NCI-H2171 (cell line): ENCODE measurements around the gene STK39.

Experiments used
- DNase-seq: peaks from one replicate; lab custom pipeline; 2025; lab: John Stamatoyannopoulos, UW

The STK39 gene

GRCh38 chr2:168182550-168183249 lies 64.7 kb downstream of the STK39 start:
- no peak for DNase-seq

DNA sequence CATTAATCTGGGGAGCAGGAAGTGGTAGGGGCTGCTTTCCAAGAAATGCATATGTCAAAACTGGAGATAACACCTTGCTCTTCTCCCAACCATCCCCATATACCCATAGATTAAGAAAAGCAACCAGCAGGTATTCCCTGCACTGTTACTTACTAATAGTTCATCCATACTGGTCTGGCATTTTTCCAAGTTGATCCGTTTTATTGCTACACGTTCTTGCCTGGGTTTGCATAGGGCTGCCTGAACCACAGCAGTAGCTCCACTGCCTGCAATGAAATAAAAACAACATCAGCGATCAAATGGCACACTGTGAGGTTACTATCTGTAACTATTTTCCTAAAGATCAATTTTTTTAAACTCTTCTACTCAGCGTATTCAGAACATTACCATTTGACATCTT lies 65.6 kb downstream of the STK39 start:
- no peak for DNase-seq

DNA sequence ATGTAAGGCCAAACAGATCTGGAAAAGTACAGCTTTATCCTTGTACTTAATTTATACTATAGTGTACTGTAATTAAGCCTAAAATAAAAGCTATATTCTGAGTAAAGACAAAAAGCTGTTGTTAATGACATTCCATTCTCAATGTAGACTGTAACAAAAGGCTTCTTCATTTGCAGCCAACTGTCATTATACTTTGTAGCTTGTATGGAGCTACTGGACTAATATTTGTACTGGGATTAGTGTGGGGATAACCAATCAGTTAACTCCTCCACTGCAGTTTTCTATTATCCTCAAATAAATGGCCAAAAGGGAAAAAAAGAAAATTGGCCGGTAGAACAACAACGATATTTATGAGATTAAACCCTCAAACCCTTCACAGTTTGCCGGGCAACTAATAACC lies 66.5 kb downstream of the STK39 start:
- DNase-seq, result no peak

DNA sequence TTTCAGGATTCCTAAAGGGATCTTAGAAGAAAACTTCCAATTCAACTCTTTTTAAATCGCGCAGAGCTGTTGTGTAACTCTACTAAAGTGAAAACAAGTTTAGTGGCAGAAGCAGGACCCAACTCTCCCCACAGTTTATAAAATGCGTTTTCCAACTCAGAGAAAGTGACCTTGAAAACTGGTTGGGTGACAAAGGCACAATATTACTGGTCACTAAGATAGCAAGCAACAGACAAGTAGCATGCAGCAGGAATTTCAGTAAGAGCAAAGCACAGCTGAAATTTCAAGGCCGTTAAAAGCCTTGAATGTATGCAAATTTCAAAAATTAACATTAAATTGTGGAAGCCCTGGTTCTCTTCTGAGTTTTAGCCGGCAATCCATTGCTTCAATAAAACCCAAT lies 66.9 kb downstream of the STK39 start:
- DNase-seq, result no peak

DNA sequence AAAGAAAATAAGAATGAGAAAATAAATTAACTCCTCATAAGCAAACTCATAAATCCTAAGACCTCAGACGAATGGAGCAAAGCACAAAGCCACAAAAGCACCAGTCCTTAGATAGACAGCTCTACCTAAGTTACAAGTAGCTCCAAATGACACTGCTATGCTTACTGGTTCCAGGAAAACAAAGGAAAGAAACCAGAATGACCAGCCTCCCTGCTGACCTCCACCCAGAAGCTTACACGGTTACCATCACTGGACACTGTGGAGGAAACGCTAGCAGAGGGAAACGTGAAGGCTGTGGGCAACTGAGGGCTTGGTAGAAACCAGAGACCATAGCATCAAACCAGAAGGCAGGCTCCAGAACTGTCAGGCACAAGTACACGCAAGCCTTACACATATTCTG lies 67.8 kb downstream of the STK39 start:
- no peak for DNase-seq

DNA sequence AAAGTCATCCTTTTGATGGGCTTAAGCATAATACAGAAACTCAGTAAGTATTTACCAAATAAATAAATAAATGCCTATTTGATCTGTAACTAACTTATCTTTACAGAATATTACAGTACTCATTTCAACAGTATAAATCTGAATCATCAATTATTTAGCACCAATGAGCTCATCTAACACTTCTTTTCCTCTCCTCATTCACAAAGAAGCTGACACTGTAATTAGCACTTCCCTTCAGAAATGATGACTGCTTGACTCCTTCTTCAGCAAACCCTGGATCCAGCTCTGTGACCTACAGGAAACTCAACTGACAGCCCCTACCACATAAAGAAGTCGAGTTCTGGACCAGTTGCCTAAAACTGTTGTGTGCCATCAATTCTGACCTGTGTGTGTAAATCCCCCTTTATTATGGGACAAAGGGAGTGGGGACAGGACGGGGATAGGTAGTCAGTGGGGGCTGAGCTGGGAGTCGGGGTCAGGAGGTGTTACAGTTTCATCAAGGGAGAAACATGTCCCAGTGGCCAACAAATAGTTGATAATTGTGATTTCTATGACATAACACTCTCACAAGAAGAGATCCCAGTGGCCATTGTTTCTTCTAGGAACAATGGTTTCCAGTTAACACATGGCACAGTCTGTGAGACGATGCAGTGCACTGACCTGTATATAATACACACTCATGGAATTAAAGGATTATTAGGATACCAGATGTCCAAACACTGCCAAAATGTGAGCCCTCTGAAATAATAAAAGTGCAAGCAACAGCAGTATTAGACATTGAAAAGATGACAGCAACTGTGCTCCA lies 68.7 kb downstream of the STK39 start:
- no peak for DNase-seq

DNA sequence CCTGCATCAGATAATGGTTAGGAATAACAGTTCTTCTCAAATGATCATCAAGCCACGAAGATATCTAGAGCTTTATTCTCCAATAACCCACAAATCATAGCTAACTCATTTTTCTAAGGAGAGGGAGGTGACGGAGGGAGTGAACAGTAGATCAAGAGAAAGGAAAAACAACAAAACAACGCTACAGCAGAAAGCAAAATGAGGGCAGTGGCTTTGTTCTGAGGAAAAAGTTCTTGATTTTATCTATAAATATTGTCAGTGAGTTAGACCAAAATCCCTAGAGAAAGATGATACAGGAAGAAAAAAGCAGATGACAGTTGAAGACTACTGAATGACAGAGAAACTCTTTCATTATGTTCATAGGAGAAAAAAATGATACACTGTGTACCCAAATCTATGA lies 71.0 kb downstream of the STK39 start:
- no peak for DNase-seq

- no peak for DNase-seq
These were observed 71.9 kb downstream of the STK39 start for GRCh38 chr2:168175469-168175868.

GRCh38 chr2:168174756-168175155 lies 72.6 kb downstream of the STK39 start:
- DNase-seq, result no peak

DNA sequence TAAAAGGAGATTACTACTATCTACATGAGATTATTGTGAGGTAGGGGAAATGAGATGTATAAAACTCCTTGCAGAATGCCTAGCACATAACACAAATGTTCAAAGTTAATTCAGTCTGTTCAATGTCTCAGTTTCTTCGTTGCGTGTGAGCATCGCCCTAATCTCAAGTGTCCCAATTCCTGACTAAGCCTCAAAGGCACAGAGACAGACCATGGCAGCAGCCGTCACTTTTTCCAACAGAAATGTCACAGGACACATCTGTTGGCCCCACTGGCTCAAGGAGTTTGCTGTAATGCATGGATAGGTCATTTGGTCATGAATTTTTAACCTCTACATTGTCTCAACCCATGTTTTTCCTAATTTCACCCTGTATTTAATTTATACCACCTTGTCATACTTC lies 75.3 kb downstream of the STK39 start:
- DNase-seq, result no peak

- DNase-seq, result no peak
These were observed 76.2 kb downstream of the STK39 start for GRCh38 chr2:168171059-168171762.

GRCh38 chr2:168169097-168169745 lies 78.2 kb downstream of the STK39 start:
- peak; percentile 38 for DNase-seq

- no peak for DNase-seq
These were observed 79.7 kb downstream of the STK39 start for GRCh38 chr2:168167511-168168263.

DNA sequence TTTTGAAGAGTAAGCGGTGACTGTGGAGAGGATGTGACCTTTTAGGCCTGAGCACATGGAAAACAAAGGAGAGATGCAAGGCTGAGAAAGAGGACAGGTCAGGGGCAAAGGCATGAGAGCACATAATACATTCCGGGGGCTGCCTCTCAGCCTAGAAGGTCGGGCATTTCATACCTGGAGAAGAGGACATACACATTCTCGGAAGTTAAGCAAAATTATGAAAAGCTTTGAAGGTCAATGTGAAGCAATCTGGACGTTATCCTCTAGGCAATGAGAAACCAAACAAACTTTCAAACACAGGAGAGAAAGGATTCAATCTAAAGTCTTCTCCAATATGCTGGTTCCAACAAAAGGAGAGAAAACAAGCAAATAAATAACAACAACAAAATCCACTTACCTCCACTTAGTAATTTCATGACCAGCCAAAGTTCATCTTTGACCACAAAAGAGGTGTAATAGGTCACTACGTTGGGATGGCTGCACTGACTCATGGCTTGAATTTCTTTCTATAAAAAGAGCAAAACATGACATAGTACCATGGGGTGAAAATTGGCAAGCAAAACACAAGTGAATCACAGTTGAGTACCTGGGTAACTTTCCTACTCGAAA lies 80.4 kb downstream of the STK39 start:
- no peak for DNase-seq

DNA sequence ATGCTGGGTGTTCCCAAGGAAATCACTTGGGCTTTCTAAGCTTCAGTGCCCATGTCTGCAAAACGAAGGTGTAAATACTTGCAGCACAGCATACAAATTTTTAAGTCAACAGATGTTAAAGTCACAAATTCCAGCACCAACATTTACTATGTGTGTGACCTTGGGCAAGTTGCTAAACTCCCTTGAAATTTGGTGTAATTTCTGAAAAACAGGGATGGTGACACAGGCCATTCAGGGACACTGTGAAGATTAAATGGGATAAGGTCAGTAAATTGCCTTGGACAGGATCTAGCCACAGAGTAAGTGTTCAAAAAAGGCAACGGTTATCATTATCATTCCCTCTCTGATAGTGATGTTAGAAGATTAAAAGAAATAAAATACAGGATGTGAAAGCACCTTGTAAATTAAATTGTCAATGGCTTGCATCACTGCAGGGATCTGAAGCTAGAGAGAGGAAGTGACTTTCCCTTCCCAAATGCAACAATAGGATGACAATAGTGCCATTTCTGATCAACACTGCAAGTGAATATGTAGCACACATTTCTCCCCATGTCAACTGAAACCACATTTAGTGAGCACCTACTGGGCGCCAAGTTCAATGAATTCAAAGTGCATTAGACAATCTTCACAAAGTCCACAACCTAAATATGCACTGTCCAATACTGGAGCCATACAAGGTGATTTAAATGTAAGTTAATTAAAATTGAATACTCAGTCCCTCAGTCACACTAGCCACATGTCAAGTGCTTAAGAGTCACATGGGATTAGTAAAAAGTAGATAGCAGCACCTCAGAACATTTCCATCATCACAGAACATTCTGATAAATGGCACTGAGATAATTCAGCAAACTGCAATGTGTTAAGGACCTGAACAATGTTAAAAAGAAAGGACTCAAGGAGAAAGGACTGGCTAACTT lies 81.2 kb downstream of the STK39 start:
- no peak for DNase-seq

DNA sequence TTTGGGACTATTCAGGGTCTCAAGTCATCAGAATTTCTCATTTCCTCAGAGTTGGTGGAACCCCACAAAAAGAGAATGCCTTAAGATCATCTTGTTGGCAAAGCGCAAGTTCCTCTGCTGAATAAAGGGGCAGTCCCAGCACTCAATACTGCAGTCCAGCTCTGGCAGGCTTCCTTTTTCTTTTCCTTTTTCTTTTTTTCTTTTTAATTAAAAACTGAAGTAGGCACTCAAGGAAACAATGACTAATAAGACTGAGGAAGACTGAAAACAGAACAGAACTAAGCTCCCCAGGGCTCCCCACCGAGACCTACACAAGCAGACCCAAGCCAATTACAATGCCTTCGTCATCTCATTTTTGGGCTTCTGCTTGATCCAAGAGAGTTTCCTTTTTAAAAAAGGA lies 82.0 kb downstream of the STK39 start:
- DNase-seq, result no peak

- DNase-seq, result no peak
These were observed 86.5 kb downstream of the STK39 start for GRCh38 chr2:168160897-168161296.

DNA sequence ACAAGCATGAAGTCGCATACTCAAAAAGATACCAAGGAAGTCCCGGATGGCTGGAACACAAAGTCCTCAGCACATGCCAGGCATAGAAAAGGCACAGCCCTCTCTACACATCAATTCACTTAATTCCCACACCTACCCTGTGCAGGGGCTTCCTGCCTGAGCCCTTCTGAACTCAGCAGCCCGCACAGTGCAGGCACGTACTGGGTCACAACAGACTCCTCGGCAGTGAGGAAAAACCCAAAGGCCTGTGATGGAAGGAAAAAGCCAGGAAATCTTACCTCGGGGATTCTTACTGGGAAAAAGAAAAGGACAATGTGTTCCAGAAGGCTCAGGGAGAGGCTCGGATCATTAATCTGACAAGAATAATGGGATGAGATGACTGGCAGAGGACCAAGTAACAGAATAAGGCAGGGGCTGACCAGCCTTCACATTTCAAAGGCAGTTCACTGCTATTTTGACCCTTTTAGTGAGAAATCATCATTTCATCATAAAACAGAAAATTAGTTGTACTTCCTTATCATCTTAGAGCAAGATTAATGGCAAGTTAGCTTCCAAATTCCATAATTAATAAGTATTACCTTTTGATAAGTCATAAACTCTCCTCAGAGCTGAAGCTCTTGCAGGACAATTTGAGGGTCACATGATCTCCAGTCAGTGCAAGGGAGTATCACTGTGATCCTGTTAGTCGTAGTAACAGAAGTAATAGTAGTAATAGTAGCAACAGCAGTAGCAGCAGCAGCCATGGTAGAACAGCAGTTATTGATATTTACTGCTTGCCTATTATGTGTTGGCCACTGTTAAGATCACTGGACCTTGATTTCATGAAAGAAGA lies 87.4 kb downstream of the STK39 start:
- DNase-seq, result no peak

GRCh38 chr2:168158586-168158985 lies 88.8 kb downstream of the STK39 start:
- DNase-seq, result no peak
